HG03378 (cell line): ENCODE results near the gene EXOC7.
"Not testable (repeated sequence)": the region's sequence is repeated elsewhere in the genome, so short reads cannot be mapped to it uniquely, and the experiment has no call there.

Source experiments
- ATAC-seq: cut with Tn5 transposase; IDR thresholded peaks from one replicate; pipeline ENCODE4 v1.9.1; 2021; ENCODE audit warnings: mild to moderate bottlenecking, moderate library complexity; ENCODE audit not compliant: unreplicated experiment

The EXOC7 gene

GRCh38 chr17:76088868-76089576 lies 14.6 kb downstream of the EXOC7 start:
- ATAC-seq, result no peak

GRCh38 chr17:76088041-76088867 lies 15.3 kb downstream of the EXOC7 start:
- ATAC-seq, result no peak

- ATAC-seq, result no peak
Measured at GRCh38 chr17:76087531-76087930, 16.1 kb downstream of the EXOC7 start.

- ATAC-seq, result no peak
Measured at GRCh38 chr17:76086384-76086783, 17.2 kb downstream of the EXOC7 start.

GRCh38 chr17:76085731-76086366 lies 17.7 kb downstream of the EXOC7 start:
- no peak for ATAC-seq

GRCh38 chr17:76085066-76085730 lies 18.4 kb downstream of the EXOC7 start:
- ATAC-seq, result no peak

GRCh38 chr17:76083536-76084182 lies 19.9 kb downstream of the EXOC7 start:
- no peak for ATAC-seq

- no peak for ATAC-seq
Measured at GRCh38 chr17:76082326-76083251, 21.0 kb downstream of the EXOC7 start.

- ATAC-seq, result no peak
Measured at GRCh38 chr17:76081295-76082210, 22.0 kb downstream of the EXOC7 start.

GRCh38 chr17:76080768-76081287 lies 22.8 kb downstream of the EXOC7 start:
- ATAC-seq, result no peak

GRCh38 chr17:76079956-76080767 lies 23.4 kb downstream of the EXOC7 start:
- no peak for ATAC-seq

- ATAC-seq, result no peak
Measured at GRCh38 chr17:76079535-76079955, 24.0 kb downstream of the EXOC7 start.

- no peak for ATAC-seq
Measured at GRCh38 chr17:76078860-76079534, 24.6 kb downstream of the EXOC7 start, which contains the start of gene ZACN. ZACN (plus strand) TSS chr17:76079182; CDS start chr17:76079265, 83 bp downstream.

GRCh38 chr17:76078370-76078769 lies 25.2 kb downstream of the EXOC7 start:
- not testable (repeated sequence) for ATAC-seq

GRCh38 chr17:76077584-76078110 lies 25.9 kb downstream of the EXOC7 start:
- no peak for ATAC-seq

- ATAC-seq, result no peak
Measured at GRCh38 chr17:76076765-76077583, 26.6 kb downstream of the EXOC7 start.
